ENCODE data around the gene PPIP5K2.

DNA sequence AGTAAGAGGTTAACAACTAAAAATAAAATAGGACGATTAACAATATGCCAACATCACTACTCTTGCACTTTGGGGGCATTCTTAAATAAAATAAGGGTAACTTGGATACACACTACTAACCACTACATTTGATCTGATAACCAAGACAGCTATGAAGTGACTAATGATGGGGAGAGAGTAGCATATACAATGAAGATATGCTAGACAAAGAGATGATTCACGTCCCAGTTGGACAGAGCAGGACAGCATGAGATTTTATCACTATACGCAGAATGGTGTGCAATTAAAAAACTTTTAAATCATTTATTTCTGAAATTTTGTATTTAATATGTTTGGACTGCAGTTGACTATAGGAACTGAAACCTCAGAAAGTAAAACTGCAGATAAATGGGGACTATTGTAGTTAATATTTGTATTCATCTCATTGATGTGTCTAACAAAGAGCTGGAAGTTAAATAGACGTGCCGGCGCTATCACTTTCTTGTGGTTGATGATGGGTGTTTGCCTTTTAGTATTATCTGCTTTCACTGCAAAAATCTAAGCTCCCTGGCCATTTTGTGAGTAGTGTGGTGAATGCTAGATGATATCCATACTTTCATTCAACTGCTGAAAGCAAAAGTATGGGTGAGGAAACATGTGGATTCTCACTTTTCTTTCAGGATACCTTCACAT lies 18.9 kb upstream of the PPIP5K2 start:
- TF ChIP-seq CTCF (IDR thresholded peaks at IDR 0.05 in 8 of 11, conservative IDR thresholded peaks at IDR 0.05 in 3 of 11) (no peak), POLR2A (IDR thresholded peaks at IDR 0.05) (no peak), POLR2AphosphoS5 (IDR thresholded peaks at IDR 0.05) (no peak)

All from spleen (tissue), 7 donors.